MG63 (cell line): ENCODE measurements around the gene ICE1. TPM values are rescaled to one million over a fixed set of nuclear protein-coding genes. Genes with fewer than 3 reads are reported as not detected.

ENCODE experiments used
- DNase-seq: peaks from one replicate; pipeline ENCODE4 v3.0.0-alpha.2; 2020
- H3K27me3 ChIP-seq: fragments of 250-450 bp; sonication (Bioruptor Pico); 2 replicates; pipeline ENCODE4 v1.5.1; 2020; ENCODE audit warnings: mild to moderate bottlenecking, moderate library complexity
- H3K36me3 ChIP-seq: fragments of 250-450 bp; sonication (Bioruptor Pico); 2 replicates; pipeline ENCODE4 v1.5.1; 2020; ENCODE audit warnings: mild to moderate bottlenecking, moderate library complexity
- H3K4me3 ChIP-seq: fragments of 250-450 bp; sonication (Bioruptor Pico); 2 replicates; pipeline ENCODE4 v1.5.1; 2020; ENCODE audit warnings: mild to moderate bottlenecking, moderate library complexity
- H3K9me3 ChIP-seq: fragments of 250-450 bp; sonication (Bioruptor Pico); 2 replicates; pipeline ENCODE4 v1.5.1; 2020; ENCODE audit warnings: mild to moderate bottlenecking, moderate library complexity
- total RNA-seq: library from RNA; depleted of rRNA; stranded (reverse); fragments of >200 nt; shearing (Covaris generic); gene quantifications from 2 replicates; pipeline ENCODE4 v1.2.3, GENCODE V29; 2014; ENCODE audit warnings: low replicate concordance

ICE1 gene
- total RNA-seq, 1 experiment from 2014 or later: 18.4 TPM

GRCh38 chr5:5533927-5534326, 111.5 kb downstream of the ICE1 start:
- H3K9me3 ChIP-seq: no peaks in the 10 kb centered on the region
- H3K27me3 ChIP-seq: no peaks in the 10 kb centered on the region; the same call in 1 of the 2 replicates
- H3K36me3 ChIP-seq: no peaks in the 10 kb centered on the region
- DNase-seq: no peak
- no peak overlapping the region for H3K4me3 ChIP-seq

- Histone ChIP-seq H3K36me3 (no peaks in the 10 kb centered on the region), H3K9me3 (no peaks in the 10 kb centered on the region), H3K27me3 (no peaks in the 10 kb centered on the region), H3K4me3 (no peak overlapping the region)
- DNase-seq: no peak
Observed at GRCh38 chr5:5534333-5534732, 111.9 kb downstream of the ICE1 start.

GRCh38 chr5:5536871-5537270, 114.4 kb downstream of the ICE1 start:
- Histone ChIP-seq H3K36me3 (no peaks in the 10 kb centered on the region), H3K4me3 (no peak overlapping the region), H3K27me3 (no peaks in the 10 kb centered on the region), H3K9me3 (no peaks in the 10 kb centered on the region)
- DNase-seq: no peak

DNA sequence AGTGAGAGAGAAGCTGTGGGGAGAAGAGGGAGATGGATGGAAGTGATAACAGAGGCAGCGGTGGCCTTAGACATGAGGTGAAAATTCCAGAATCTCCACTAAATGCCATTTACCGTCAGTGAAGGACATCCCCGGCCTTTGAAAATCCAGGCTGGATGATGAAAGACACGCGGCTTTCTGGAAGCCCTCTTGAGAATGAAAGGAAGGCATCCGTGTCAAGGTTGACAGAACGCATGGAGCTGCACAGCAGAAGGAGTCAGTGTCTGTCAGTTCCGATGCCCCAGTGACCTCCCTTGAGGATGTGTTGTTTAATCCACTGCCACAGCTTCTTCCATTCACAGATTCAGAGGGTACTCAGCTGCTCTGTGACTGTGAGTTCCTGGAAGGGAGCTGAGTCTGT, 114.9 kb downstream of the ICE1 start:
- Histone ChIP-seq H3K9me3 (no peaks in the 10 kb centered on the region), H3K36me3 (no peaks in the 10 kb centered on the region), H3K4me3 (no peak overlapping the region), H3K27me3 (no peaks in the 10 kb centered on the region)
- DNase-seq: no peak

GRCh38 chr5:5539590-5539989, 117.1 kb downstream of the ICE1 start:
- Histone ChIP-seq H3K4me3 (no peak overlapping the region), H3K27me3 (no peaks in the 10 kb centered on the region), H3K36me3 (no peaks in the 10 kb centered on the region), H3K9me3 (no peaks in the 10 kb centered on the region)
- no peak for DNase-seq
